Myometrial cell (primary cell): ENCODE data around the gene MS4A3. TPM values are rescaled to one million over a fixed set of nuclear protein-coding genes. Genes with fewer than 3 reads are reported as not detected.

Source experiments
- total RNA-seq: library from RNA; depleted of rRNA; stranded (reverse); fragments of >200 nt; gene quantifications from 2 replicates; pipeline ENCODE4 v1.2.3, GENCODE V29; 2015

MS4A3 gene, protein sequence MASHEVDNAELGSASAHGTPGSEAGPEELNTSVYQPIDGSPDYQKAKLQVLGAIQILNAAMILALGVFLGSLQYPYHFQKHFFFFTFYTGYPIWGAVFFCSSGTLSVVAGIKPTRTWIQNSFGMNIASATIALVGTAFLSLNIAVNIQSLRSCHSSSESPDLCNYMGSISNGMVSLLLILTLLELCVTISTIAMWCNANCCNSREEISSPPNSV
- not detected in 2 replicates for total RNA-seq

DNA sequence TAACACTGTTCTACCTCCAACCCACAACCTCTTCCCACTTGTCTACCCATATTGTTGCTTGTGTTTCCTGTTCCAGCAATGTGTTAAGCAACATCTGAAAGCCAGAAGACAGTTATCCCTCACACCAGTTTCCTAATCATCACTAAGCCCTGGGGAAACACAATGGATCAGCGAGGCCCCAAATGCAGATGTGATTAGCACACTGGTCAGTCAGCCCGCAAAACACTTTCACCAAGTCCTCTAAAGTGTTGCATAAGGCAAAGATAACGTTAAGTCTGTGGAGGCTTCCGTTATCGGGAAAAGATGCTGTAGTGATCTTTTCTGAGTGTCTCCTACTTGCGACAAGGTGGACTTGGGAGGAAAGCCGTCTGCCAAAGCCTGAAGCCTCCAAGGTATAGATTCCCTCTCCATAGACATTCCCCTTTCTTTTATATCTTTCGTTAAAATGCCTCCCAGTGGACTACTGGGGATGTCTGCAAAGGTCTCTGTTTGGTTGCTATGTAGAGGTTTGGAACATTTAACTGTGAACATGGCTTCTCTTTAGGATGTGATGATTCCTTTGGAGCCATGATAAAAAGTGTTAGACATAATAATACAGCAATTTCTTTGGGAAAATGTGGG is at the start of gene MS4A3:
Gene MS4A3, plus strand, starts transcription at position 317 of the 621 bp plus-strand sequence. CDS start 4,496 bp downstream, outside the sequence.

DNA sequence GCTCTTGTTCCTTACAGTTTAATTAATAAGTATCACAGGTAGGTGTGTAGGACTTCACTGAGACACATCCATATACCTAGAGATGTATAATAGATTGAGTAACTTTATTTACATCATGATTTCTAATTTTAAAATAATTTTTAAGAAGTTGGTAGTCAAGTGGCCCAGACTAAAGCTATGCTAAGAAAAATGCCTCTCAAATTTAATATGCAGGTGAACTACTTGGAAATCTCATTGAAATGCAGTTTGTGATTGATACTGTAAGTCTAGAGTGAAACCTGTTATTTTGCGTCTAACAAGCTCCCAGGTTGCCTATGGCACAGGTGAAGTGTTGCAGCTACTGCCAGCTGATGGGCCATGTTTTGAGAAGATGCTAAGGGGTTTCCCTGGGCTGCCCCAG is 39.6 kb upstream of the MS4A3 start, which contains the start of gene OOSP4B:
Gene OOSP4B, plus strand, starts transcription at position 301 of the 400 bp plus-strand sequence.

DNA sequence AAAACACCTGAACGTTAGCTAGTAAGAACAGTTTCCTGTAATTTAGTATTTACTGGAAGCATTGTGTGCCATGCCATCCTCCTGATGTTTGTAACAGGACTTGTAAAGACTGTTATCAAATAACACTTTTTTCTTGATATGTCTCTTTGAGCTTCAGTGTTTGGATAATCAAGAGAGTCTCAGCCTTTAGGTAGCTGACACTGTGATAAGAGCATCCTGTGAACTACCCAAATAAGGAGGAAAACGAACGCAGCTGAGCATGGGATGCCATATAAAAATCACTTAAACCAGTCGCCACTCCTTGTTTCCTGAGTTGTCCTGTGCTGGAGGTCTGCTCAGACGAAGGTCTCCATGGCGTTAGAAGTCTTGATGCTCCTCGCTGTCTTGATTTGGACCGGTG is 16.4 kb upstream of the MS4A3 start, which contains the start of gene OOSP2:
Gene OOSP2, plus strand, starts transcription at position 301 of the 400 bp plus-strand sequence. Its CDS starts 51 bp downstream, at position 352.

DNA sequence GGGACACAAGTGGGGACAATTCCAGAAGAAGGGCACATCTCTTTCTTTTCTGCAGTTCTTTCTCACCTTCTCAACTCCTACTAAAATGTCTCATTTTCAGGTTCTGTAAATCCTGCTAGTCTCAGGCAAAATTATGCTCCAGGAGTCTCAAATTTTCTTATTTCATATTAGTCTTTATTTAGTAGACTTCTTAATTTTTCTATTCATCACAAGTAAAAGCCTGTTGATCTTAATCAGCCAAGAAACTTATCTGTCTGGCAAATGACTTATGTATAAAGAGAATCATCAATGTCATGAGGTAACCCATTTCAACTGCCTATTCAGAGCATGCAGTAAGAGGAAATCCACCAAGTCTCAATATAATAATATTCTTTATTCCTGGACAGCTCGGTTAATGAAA is 31.9 kb downstream of the MS4A3 start, which contains the start of gene MS4A2:
Gene MS4A2, plus strand, starts transcription at position 301 of the 400 bp plus-strand sequence. CDS start 102 bp downstream, outside the sequence.

Other genes with a start within 250 kb of the MS4A3 start
- gene MRPL16, start 245.9 kb upstream of the MS4A3 start, total RNA-seq, result 70.6 and 85.1 TPM in 2 replicates
- gene CBLIF, start 211.2 kb upstream of the MS4A3 start, total RNA-seq, result not detected in 2 replicates
- not detected in 2 replicates for gene TCN1, start 190.2 kb upstream of the MS4A3 start, total RNA-seq
- not detected in 2 replicates for gene OOSP3, start 177.9 kb upstream of the MS4A3 start, total RNA-seq
- not detected in 2 replicates for gene OOSP1, start 118.2 kb upstream of the MS4A3 start, total RNA-seq
- not detected in 2 replicates for gene OOSP4A, start 92.6 kb upstream of the MS4A3 start, total RNA-seq
- gene OOSP4B, start 39.5 kb upstream of the MS4A3 start, total RNA-seq, result not detected in 2 replicates
- gene OOSP2, start 16.3 kb upstream of the MS4A3 start, total RNA-seq, result not detected in 2 replicates
- gene MS4A2, start 32.0 kb downstream of the MS4A3 start, total RNA-seq, result not detected in 2 replicates
- not detected in 2 replicates for gene MS4A6A, start 126.4 kb downstream of the MS4A3 start, total RNA-seq
- not detected in 2 replicates for gene MS4A4E, start 186.5 kb downstream of the MS4A3 start, total RNA-seq
- gene MS4A4A, start 224.0 kb downstream of the MS4A3 start, total RNA-seq, result not detected in 2 replicates